Activated CD4-positive, alpha-beta T cell treated with anti-CD3 and anti-CD28 coated beads for 36 hours (primary cell): Measurements from ENCODE around the gene C12orf43. TPM values are rescaled to one million over a fixed set of nuclear protein-coding genes. Genes with fewer than 3 reads are reported as not detected.
"Not testable (repeated sequence)": the region's sequence is repeated elsewhere in the genome, so short reads cannot be mapped to it uniquely, and the experiment has no call there.

Experiments used
- ATAC-seq: fragments of 200-7000 bp; cut with Tn5 transposase; one replicate; pipeline ENCODE4 v1.10.0; 2021; ENCODE audit warnings: mild to moderate bottlenecking, moderate library complexity
- CTCF ChIA-PET: fragments of 350-600 bp; sonication (Branson Sonifier 250); formaldehyde crosslinking; loops from one replicate; lab custom pipeline; 2021; ENCODE audit warnings: antibody characterized with exemption; lab: Charles Lee
- POLR2A ChIA-PET: fragments of 350-600 bp; sonication (Branson Sonifier 250); formaldehyde crosslinking; loops from one replicate; lab custom pipeline; 2021; ENCODE audit warnings: antibody characterized with exemption, inconsistent platforms; lab: Charles Lee
- DNase-seq: peaks from one replicate; pipeline ENCODE4 v3.0.0-alpha.2; 2020
- H3K27ac Mint-ChIP-seq: one replicate; pipeline ENCODE4 v1.8.0; 2021; ENCODE audit warnings: mixed read lengths
- H3K27me3 Mint-ChIP-seq: one replicate; pipeline ENCODE4 v1.8.0; 2021; ENCODE audit warnings: mixed read lengths
- H3K36me3 Mint-ChIP-seq: one replicate; pipeline ENCODE4 v1.8.0; 2021; ENCODE audit warnings: low read depth, mixed read lengths
- H3K4me1 Mint-ChIP-seq: one replicate; pipeline ENCODE4 v1.8.0; 2021; ENCODE audit warnings: mixed read lengths
- H3K4me3 Mint-ChIP-seq: one replicate; pipeline ENCODE4 v1.8.0; 2021; ENCODE audit warnings: mild to moderate bottlenecking, moderate library complexity, mixed read lengths
- H3K9me3 Mint-ChIP-seq: one replicate; pipeline ENCODE4 v1.8.0; 2021; ENCODE audit warnings: low read depth, mixed read lengths
- intact Hi-C, 2 experiments: fragments of 100-400 bp; cut with DNase I in 1 of 2; cut with micrococcal nuclease in 1 of 2; formaldehyde crosslinking; loops; one replicate each; pipeline versions ENCODE4 v1.14.2 to v1.15.1; 2022 to 2024; cut with DNase I, micrococcal nuclease
- total RNA-seq, 2 experiments: library from RNA; stranded (reverse); gene quantifications; one replicate each; pipeline ENCODE4 v1.2.3, GENCODE V29; 2021

C12orf43 gene
- total RNA-seq, 2 experiments from 2014 or later, result 22.8 to 23.8 TPM

DNA sequence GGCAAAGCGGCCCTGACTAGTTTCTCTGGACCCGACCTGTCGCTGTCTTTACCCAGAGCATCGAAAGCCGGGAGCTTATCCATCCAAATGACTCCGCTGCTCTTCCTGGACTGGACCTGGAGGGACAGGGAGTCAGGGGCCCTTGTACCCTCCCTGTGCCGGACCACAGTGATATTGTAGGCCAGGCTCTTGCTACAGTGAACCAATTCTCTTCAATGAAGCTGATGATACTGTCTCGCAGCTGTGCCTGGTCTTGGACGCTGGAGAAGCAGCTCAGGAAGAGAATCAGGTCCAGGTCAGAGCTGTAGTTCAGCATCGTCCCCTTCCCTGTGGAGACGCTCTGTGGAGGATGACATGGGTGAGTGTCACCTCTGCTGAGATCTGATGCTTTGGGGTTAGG is 37.4 kb upstream of the C12orf43 start:
- no peak for ATAC-seq
- intact Hi-C loops, result no loop called here
- Mint-ChIP-seq H3K27ac (no peak overlapping the region), H3K4me1 (no peaks in the 10 kb centered on the region), H3K27me3 (peaks cover 2% of the 10 kb centered on the region), H3K4me3 (no peak overlapping the region), H3K36me3 (no peaks in the 10 kb centered on the region), H3K9me3 (no peaks in the 10 kb centered on the region)
- ChIA-PET POLR2A (no interaction called here), CTCF (no interaction called here)
- no peak for DNase-seq

DNA sequence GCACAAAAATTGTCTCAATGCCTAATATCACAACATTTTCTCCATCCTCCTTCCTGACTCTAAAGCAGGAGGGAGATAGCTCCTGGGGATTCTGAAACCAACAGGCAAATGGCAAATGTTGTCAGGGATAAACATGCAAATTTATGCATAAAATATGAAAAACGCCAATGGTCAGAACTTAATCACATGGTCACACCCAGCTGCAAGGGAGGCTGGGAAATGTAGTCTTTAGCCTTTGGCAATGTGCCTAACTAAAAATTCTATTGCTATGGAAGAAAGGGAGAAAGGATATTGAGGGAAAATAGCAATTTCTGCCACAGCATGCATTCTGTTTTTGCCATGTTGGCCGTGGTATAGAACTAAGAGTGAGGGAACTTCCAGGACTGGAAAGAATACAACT is 34.4 kb upstream of the C12orf43 start:
- Mint-ChIP-seq H3K9me3 (no peaks in the 10 kb centered on the region), H3K27me3 (peaks cover 2% of the 10 kb centered on the region), H3K27ac (no peak overlapping the region), H3K4me3 (no peak overlapping the region), H3K36me3 (no peaks in the 10 kb centered on the region), H3K4me1 (peaks cover 4% of the 10 kb centered on the region)
- intact Hi-C loops, result no loop called here
- ATAC-seq, result no peak
- ChIA-PET CTCF (interaction anchor here (0.8 to 2.9 kb wide), 4 partner anchors 9 to 403 kb away, joined by 3 to 20 read pairs (median 7); no protein-coding TSS in a partner anchor), POLR2A (interaction anchor here (0.8 kb wide), 1 partner anchor 24 kb away, joined by 4 read pairs; no protein-coding TSS in a partner anchor)
- DNase-seq, result no peak

DNA sequence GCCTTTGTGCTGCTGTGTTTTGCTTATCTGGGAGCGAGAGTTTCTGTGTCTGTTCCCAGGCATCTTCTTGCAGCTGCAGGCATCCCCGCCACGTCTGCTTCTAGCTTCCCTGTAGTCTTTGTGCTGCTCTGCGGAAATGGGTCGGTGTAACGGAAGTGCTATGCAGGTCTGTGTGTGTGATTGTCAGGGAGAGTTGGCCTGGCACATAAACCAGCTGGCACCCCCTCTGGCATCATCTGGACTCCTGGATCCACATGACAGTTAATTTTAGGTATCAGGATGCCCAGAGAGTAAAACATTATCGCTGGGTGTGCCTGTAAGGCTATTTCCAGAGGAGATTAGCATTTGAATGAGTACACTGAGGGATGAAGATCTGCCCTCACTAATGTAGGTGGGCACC is 32.2 kb upstream of the C12orf43 start:
- H3K4me3 Mint-ChIP-seq, result peak overlapping the region; percentile 65
- H3K9me3 Mint-ChIP-seq, result no peaks in the 10 kb centered on the region
- H3K27me3 Mint-ChIP-seq, result peaks cover 10% of the 10 kb centered on the region
- H3K4me1 Mint-ChIP-seq, result peaks cover 10% of the 10 kb centered on the region
- no peaks in the 10 kb centered on the region for H3K36me3 Mint-ChIP-seq
- DNase-seq, result no peak
- peak overlapping the region; percentile 40 for H3K27ac Mint-ChIP-seq
- ChIA-PET POLR2A (interaction anchor here (0.6 kb wide), 1 partner anchor 57 kb away, joined by 4 read pairs; no protein-coding TSS in a partner anchor), CTCF (interaction anchor here (0.6 to 3.2 kb wide), 7 partner anchors 11 to 70 kb away, joined by 3 to 10 read pairs (median 4); no protein-coding TSS in a partner anchor)
- intact Hi-C loops, result no loop called here
- ATAC-seq, result no peak

DNA sequence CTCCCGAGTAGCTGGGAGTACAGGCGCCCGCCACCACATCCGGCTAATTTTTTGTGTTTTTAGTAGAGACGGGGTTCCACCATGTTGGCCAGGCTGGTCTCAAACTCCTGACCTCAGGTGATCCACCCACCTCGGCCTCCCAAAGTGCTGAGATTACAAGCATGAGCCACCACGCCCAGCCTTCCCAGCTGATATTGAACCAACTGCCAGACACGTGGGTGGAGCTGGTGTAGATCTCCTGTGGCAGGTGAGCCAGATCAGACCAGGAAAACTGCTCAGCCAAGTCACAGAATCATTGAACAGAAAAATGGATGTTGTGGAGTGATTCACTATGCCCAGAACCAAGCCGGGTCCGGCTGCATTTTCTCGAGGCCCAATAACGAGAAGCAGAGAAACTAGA is 31.1 kb upstream of the C12orf43 start:
- H3K36me3 Mint-ChIP-seq, H3K9me3 Mint-ChIP-seq, H3K27ac Mint-ChIP-seq, DNase-seq, intact Hi-C loops, H3K4me3 Mint-ChIP-seq, ATAC-seq, POLR2A ChIA-PET: not testable (repeated sequence)
- H3K4me1 Mint-ChIP-seq, result peaks cover 10% of the 10 kb centered on the region
- peaks cover 12% of the 10 kb centered on the region for H3K27me3 Mint-ChIP-seq
- CTCF ChIA-PET, result interaction anchor here (0.7 to 3.2 kb wide), 2 partner anchors 12 to 21 kb away, joined by 3 to 10 read pairs; no protein-coding TSS in a partner anchor

DNA sequence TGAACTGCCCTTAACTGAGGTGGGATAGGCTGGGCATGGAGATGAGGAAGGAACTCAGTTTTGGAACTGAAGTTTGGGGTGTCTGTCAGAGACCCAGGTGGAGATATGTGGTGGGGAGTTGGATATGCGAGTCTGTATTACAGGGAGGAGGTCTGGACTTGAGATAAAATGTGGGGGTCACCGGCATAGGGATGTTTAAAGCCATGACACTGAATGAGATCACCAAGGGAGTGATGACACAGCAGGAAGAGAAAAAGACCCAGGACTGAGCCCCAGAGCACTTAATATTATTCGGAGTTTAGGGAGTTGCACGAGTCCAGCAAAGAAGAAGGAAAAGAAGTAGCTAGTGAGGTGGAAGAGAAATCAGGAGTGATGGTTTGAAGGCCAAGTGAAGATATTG is 26.8 kb upstream of the C12orf43 start:
- POLR2A ChIA-PET, result no interaction called here
- peaks cover 17% of the 10 kb centered on the region for H3K27me3 Mint-ChIP-seq
- intact Hi-C loops, result no loop called here

DNA sequence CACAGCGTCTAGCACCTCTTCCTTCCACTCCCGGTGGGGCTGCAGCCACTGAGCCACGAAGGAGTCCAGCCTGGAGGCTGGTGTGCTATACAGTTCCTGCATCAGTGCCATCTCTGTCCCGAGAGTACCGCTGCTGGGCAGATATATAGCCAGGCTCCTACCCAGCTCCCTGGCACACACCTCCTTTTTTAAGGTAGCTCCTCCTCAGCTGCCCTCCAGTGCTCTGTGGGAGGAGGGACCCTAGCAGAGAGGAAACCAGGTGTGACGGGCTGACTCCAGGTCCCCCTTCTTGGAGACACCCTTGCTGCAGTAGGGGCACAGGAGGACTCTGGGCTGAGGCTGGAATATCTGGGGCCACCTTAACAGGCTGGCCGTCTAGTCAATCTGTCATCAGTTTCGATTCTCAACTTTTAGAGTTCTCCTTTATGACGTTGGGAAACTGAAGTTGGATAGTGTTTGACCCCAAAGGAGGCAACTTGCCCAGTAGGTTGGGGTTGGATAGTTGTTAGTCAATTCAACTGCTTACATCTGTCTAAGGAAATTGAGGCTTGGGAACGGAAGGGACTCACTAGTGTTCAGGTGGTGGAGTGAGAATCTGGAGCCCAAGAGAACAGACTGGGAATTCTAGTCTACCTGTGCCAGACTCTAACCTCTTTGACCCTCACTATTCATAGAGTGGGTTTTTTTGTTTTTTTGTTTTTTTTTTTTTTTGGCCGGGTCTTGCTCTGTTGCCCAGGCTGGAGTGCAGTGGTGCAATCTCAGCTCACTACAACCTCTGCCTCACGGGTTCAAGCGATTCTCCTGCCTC is 22.8 kb upstream of the C12orf43 start, which contains the start of gene OASL:
Gene OASL (minus strand): TSS at position 386 of the 808 bp plus-strand sequence. CDS start 275 bp downstream, at position 111.
- DNase-seq, result peak; percentile 72
- ChIA-PET CTCF (interaction anchor here (0.5 to 0.7 kb wide), 2 partner anchors 20 to 193 kb away, joined by 3 read pairs; no protein-coding TSS in a partner anchor), POLR2A (interaction anchor here (0.5 to 0.7 kb wide), 5 partner anchors 11 to 647 kb away, joined by 3 to 10 read pairs (median 3); partner anchors contain the start of gene POP5)
- intact Hi-C loops, result loop anchor here (1.0 to 5.0 kb wide), 9 partner anchors 22 to 1040 kb away; partner anchors contain the start of genes C12orf43 (in 1 of the 2), MLXIP (in 1 of the 2), P2RX4 (in 1 of the 2) and RNF34 (in 1 of the 2)
- Mint-ChIP-seq H3K27ac (peak within 1 kb of the TSS; percentile 91), H3K36me3 (peaks cover 3% of the 10 kb centered on the region), H3K9me3 (no peaks in the 10 kb centered on the region), H3K4me3 (peak within 1 kb of the TSS; percentile 78), H3K27me3 (peaks cover 14% of the 10 kb centered on the region), H3K4me1 (peaks cover 52% of the 10 kb centered on the region)
- ATAC-seq, result peak; percentile 58

More for the DNA sequence above, 26.8 kb upstream of the C12orf43 start:
- Mint-ChIP-seq H3K9me3 (no peaks in the 10 kb centered on the region), H3K4me3 (no peak overlapping the region), H3K36me3 (no peaks in the 10 kb centered on the region), H3K27ac (no peak overlapping the region), H3K4me1 (peaks cover 24% of the 10 kb centered on the region)
- no peak for DNase-seq
- CTCF ChIA-PET, result no interaction called here
- ATAC-seq, result no peak

DNA sequence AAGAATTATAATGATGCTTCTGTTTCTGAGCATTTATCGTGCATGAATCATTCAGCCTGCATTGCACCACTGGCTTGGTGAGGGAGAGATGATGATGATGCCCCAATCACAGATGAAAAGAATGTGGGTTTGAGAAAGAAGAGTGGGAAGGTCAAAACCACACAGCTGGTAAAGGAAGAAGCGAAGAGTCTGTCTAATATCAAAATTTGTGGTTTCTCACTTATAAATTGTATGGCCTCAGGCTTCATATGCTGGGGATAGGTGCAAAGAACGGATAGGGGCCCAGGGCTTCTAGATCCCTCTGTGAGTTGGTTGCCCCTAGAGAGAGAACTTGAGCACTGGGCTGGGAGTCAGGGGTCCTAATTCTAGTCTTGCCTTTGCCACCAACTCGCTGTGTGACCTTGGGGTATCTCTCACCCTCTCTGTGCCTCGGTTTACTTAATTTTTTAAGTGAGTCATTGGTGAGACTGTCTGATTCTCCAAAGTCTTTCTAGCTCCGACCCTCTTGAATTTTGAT is 20.6 kb upstream of the C12orf43 start:
- ATAC-seq, result peak; percentile 48
- intact Hi-C loops, result loop anchor here (5.0 kb wide), 4 partner anchors 175 to 765 kb away; partner anchors contain the start of genes P2RX4 (in 1 of the 2), RNF34 (in 1 of the 2) and SETD1B (in 1 of the 2)
- DNase-seq, result peak; percentile 71
- Mint-ChIP-seq H3K27me3 (peaks cover 7% of the 10 kb centered on the region), H3K27ac (peak overlapping the region; percentile 89), H3K36me3 (peaks cover 7% of the 10 kb centered on the region), H3K4me1 (peaks cover 68% of the 10 kb centered on the region), H3K9me3 (no peaks in the 10 kb centered on the region), H3K4me3 (peak overlapping the region; percentile 78)
- CTCF ChIA-PET, result interaction anchor here (0.6 to 1.5 kb wide), 8 partner anchors 17 to 653 kb away, joined by 3 to 8 read pairs (median 3); no protein-coding TSS in a partner anchor
- POLR2A ChIA-PET, result no interaction called here

DNA sequence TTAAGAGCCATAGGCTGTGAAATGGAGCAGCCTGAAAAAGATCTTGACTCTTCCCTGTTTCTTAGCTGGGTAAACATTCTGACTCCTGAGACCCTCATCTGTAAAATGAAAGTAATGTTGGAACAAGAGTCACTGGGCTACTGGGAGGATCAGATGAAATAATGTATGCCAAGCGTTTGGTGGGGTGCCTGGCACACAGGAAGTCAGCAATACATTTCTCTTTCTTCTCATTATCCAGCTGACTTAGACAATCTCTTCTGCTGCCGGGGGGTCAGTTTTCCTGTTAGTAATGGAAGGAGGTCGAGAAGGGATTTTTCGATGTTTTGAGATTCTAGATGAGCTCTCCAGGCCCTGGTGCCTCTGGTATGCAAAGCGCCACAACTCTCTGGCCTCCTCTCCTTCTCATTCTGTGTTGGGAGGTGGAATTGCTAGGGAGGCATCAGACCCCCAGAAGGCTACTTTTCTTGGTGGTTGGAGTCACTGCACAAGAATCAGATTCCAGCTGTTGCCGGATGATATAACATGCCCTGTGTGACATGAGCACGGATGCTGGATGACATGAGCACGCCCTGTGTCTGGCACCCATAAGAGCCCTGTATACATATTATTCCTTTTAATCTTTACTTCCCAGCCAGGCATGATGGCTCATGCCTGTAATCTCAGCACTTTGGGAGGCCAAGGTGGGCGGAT is 18.5 kb upstream of the C12orf43 start:
- peaks cover under 1% of the 10 kb centered on the region for H3K27me3 Mint-ChIP-seq
- intact Hi-C loops, result loop anchor here (1.0 to 5.0 kb wide), 6 partner anchors 18 to 768 kb away; partner anchors contain the start of genes C12orf43 (in 2 of the 2), P2RX4 (in 1 of the 2), RNF34 (in 1 of the 2) and SETD1B (in 1 of the 2)
- no peak for ATAC-seq

DNA sequence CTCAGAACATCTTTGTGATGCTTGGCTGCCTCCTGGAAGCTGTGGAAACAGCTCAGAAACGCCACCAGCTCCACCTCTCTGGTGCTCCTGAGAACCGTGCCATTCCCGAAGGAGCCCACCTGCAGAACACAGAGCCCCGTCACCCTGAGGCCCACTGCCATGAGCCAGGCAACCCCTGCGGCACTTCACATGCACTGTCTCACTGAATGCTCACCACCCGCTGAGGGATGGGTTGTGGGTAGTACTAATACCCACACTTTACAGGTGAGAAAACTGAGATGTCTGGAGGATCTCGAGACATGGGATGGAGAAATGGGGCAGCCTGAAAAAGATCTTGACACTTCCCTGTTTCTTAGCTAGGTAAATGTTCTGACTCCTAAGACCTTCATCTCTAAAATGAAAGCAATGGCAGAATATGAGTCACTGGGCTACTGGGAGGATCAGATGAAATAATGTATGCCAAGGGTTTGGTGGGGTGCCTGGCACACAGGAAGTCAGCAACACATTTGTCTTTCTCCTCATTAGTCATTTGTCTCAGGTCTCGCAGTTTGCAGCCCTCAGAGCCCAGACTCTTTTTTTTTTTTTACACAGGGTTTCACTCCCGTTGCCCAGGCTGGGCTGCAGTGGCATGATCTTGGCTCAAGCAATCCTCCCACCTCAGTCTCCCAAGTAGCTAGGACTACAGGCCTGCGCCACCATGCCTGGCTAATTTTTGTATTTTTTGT is 17.5 kb upstream of the C12orf43 start:
- Mint-ChIP-seq H3K27ac (peak overlapping the region; percentile 87), H3K4me1 (peaks cover 59% of the 10 kb centered on the region), H3K36me3 (peaks cover 18% of the 10 kb centered on the region), H3K27me3 (no peaks in the 10 kb centered on the region), H3K9me3 (no peaks in the 10 kb centered on the region), H3K4me3 (peak overlapping the region; percentile 46)
- ChIA-PET POLR2A (interaction anchor here (0.6 kb wide), 2 partner anchors 24 to 1856 kb away, joined by 3 to 4 read pairs; no protein-coding TSS in a partner anchor), CTCF (interaction anchor here (0.6 to 2.4 kb wide), 6 partner anchors 26 to 512 kb away, joined by 3 to 13 read pairs (median 4); no protein-coding TSS in a partner anchor)
- intact Hi-C loops, result loop anchor here (1.0 kb wide), 2 partner anchors 17 to 27 kb away; partner anchors contain the start of gene C12orf43 (in 2 of the 2)
- DNase-seq, result peak; percentile 79
- ATAC-seq, result peak; percentile 79

More for the DNA sequence above, 18.5 kb upstream of the C12orf43 start:
- CTCF ChIA-PET, result interaction anchor here (0.6 to 2.4 kb wide), 4 partner anchors 25 to 513 kb away, joined by 3 to 13 read pairs (median 4); no protein-coding TSS in a partner anchor
- Mint-ChIP-seq H3K9me3 (no peaks in the 10 kb centered on the region), H3K36me3 (peaks cover 18% of the 10 kb centered on the region), H3K4me3 (peak overlapping the region; percentile 46), H3K27ac (peak overlapping the region; percentile 87), H3K4me1 (peaks cover 66% of the 10 kb centered on the region)
- DNase-seq, result peak; percentile 15
- POLR2A ChIA-PET, result interaction anchor here (0.6 kb wide), 1 partner anchor 25 kb away, joined by 4 read pairs; no protein-coding TSS in a partner anchor
